GM10266 (cell line): ENCODE measurements around the gene FNDC3B.

Experiments used
- DNase-seq: peaks from one replicate; pipeline ENCODE4 v3.0.0; 2012; ENCODE audit errors: extremely low spot score
- TF ChIP-seq, protein P1 (sequence below): IDR thresholded peaks from 2 replicates; pipeline ENCODE4 v1.5.1; 2012; ENCODE audit warnings: mild to moderate bottlenecking, low read depth; ENCODE audit not compliant: control insufficient read depth, insufficient read depth; ENCODE audit errors: missing control alignments

Gene FNDC3B

DNA sequence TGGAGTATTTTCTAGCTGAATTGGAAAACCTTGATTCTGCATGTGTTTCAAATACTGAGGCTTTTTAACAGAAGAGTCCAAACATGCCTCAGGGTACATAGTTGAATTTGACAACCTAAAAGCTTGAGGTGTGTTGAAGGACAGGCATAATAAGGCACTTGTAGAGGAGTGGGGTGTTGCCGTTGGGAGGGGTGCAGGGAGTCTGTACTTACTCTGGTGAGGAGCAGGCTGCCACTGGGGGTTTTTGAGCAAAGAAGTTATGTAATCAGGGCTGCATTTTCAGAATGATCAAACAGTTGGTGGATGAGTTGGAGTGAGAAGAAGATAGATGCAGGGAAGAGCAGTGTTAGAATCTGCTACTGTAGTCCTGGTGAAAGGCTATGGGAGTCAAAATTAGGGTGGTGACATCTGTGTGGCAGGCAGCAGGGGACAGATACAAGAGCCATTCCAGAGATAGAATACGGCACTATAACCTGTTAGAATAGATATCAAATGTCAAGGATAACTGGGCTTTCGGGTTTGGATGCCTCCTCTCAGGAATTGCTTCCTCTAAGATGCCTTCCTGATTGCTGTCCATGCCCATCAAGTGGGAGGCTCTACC is 247.3 kb downstream of the FNDC3B start:
- TF ChIP-seq, protein P1, sequence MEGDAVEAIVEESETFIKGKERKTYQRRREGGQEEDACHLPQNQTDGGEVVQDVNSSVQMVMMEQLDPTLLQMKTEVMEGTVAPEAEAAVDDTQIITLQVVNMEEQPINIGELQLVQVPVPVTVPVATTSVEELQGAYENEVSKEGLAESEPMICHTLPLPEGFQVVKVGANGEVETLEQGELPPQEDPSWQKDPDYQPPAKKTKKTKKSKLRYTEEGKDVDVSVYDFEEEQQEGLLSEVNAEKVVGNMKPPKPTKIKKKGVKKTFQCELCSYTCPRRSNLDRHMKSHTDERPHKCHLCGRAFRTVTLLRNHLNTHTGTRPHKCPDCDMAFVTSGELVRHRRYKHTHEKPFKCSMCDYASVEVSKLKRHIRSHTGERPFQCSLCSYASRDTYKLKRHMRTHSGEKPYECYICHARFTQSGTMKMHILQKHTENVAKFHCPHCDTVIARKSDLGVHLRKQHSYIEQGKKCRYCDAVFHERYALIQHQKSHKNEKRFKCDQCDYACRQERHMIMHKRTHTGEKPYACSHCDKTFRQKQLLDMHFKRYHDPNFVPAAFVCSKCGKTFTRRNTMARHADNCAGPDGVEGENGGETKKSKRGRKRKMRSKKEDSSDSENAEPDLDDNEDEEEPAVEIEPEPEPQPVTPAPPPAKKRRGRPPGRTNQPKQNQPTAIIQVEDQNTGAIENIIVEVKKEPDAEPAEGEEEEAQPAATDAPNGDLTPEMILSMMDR = no peak
- no peak for DNase-seq

DNA sequence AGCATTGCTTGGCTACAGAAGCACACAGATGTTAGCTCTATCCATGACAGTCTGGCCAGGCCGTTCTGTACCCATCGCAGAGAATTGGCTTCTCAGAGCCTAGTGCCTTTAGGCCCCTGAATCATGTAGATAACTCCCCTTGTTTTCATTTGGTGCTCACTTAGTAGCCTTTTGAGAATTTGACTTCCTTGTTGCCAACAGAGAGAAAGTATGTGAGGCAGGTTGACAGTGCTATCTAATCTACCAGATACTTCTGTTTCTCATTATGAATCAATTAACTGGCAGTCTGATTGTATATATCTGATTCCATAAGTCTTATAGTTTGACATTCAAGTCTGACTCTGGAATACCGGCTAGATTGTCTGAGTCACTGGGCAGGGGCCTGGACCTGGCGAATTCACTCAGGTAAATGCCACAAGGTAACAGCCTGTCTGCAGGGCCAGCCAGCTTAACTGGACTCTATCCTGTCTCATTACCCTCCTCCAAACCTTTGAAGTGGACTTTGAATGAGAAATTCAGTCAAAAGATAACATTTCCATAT is 248.6 kb downstream of the FNDC3B start:
- TF ChIP-seq, protein P1 = no peak
- DNase-seq = no peak

DNA sequence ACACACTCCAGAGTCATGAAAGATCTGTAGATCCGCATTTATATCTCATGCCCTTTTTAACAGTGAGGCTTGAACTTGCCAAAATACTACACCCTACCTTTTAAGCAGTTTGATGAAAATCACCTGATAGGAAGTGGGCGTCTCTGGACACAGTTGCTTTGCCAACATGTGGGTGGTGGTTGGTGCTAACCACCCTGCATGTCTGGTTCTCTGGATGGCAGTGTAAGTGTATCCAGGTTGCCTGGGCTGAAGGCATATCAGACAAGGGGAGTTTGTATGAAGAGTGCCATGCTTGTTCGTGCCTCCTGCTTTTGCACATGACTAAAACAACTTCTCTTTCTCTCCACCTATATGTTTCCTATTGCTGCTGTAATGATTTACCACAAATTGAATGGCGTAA is 249.3 kb downstream of the FNDC3B start:
- TF ChIP-seq, protein P1 = no peak
- DNase-seq = no peak

DNA sequence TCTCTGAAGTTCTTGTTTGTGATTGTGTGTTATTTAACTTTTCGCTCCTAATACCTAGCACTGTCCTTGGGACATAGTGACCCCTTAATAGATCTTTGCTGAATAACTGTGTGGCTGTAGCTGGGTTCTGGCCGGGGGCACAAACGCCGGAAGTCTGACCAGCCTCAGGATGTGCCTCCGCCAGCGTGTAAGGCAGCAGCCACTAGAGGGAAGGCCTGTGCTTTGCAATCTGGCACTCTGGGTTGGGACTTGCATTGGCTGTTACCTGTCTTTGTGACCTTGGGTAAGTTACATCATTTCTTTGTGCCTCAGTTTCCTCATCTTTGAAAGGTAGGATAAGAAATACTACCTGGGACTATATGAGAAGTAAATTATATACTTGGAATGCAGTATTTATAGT is 250.2 kb downstream of the FNDC3B start:
- TF ChIP-seq, protein P1 = peak; percentile 75
- peak; percentile 64 for DNase-seq

DNA sequence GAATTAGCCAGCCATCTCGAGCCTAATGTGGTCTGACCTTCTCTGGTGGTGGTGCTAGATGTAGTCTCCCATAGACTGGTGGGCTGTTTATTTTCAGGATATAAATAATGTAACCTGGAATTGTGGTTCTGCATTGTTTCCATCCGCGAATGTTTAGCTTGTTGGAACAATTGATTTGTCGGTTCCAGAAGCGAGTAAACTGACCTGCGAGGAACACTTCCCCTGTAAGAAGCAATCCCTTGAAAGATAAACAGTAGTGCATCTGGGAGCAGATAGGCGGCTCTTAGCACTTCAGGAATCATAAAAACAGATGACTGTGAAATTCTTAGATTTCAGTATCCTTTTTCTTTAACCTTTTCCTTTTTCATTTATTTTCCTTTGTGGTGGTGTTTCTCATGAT is 251.1 kb downstream of the FNDC3B start:
- TF ChIP-seq, protein P1 = no peak
- DNase-seq = no peak

DNA sequence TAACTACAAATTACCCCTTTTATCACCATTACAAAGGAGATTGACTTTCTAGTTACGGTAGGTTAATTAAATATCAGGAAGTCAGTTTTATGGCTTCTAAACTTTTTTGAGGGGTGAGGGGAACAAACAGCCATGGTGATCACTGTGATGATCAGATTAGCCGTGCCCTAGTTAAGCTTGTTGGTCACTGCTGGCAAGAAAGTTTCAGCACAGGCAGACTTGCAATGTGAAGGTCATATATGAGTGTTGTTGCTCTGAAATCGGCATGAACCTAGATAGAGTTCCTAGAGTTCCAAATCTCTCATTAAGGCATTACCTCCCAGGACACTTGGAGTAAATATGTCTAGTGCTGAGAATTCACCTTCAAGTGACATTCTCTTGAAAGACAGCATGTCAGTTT is 252.3 kb downstream of the FNDC3B start:
- DNase-seq = no peak
- TF ChIP-seq, protein P1 = no peak

DNA sequence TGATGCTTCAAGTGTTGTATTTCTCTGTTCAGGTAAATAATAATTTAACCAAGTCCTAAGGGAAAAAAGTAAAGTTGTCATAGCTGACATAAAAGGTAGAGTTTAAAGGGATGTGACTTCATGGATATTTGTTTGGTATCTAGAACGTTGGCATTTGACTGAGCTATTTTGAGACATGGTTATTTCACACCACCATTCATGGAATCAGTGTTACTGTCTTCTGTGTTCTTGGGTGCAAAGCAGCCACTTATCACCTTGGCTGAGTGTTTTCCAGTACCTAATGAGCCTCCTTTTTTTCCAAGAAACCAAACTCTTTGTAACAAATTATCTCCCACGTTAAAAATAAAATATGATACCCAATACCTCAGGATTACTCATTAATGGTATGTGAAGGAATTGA is 253.0 kb downstream of the FNDC3B start:
- DNase-seq = no peak
- TF ChIP-seq, protein P1 = no peak
